ENCODE data around the gene TPGS2. TPM values are rescaled to one million over a fixed set of nuclear protein-coding genes. Genes with fewer than 3 reads are reported as not detected.

TPGS2 gene
- total and polyA plus RNA-seq, 2 donors = 44.6 to 83.5 TPM

DNA sequence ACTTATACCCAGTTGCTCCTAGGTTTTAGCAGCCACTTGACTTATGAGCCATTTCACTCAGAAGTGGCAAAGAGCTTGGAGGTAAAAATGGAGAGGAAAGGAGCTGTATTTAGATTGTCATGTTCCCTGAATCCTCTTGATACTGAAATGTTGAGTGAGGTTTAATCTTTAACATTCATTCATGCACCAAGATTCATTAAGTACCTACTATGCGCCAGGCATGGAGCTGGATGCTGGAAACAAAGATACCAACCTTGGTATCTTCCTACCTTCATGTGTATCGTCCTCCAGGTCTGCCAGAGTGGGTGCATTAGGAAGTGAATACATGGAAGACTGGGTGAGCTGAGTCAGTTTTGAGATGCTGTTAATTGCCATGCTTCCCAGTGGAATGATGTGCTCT lies 23.7 kb downstream of the TPGS2 start:
- no peaks in the 10 kb centered on the region for H3K9me3 ChIP-seq (ENCODE audit: control insufficient read depth in 2 of 2, insufficient read depth in 1 of 2, low read length in 1 of 2)
- WGBS = 100% methylated on average over 2 of the region's 2 CpGs
- no peak overlapping the region for H3K4me3 ChIP-seq (ENCODE audit: low read length in 2 of 2)
- DNase-seq (ENCODE audit: low read depth in 6 of 9, low spot score in 9 of 9) = no peak
- H3K27me3 ChIP-seq (ENCODE audit: control insufficient read depth in 2 of 2, insufficient read depth in 1 of 2, low read length in 1 of 2) = no peaks in the 10 kb centered on the region
- no peak overlapping the region for H3K27ac ChIP-seq (ENCODE audit: low read depth in 1 of 2, low read length in 1 of 2)
- peaks cover 41 to 72% of the 10 kb centered on the region in 2 donors for H3K36me3 ChIP-seq (ENCODE audit: control insufficient read depth in 2 of 2, insufficient read depth in 2 of 2, low read length in 1 of 2)
- H3K4me1 ChIP-seq (ENCODE audit: control insufficient read depth in 2 of 2, insufficient read depth in 2 of 2, low read length in 2 of 2) = no peaks in the 10 kb centered on the region

DNA sequence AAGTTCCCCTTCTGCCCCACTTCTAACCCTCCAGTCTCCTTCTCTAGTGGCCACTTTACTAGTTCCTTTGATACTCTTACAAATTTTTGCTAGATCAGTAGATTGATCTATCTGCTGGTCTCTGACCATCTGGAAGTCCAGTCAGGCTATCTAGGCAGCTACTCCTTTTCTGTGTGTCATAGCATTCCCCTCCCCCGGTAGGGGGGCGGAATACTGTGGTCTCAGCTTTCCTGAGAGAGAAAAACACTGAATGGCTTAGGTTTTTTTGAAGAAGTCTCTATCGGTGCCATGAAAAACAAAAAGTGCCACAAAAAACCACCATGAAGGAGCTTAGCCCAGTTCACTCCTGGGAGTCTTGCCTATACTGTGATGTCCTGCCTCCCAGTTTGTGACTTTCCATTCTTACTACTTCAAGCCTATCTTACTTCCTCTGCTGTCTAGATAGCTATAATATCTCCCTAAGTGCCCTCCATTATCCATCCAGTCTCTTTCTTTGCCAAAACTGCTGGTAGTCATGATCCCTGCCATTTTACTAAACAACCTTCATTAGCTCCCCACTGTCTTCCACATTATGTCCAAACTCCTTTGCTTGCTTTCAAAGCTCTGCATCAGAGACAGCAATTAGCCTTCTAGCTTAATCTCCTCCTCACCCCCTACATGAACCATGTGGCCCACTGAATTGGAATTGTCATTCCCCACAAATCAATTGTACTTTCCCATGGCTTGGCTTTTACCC lies 29.9 kb downstream of the TPGS2 start:
- Histone ChIP-seq H3K9me3 (ENCODE audit: control insufficient read depth in 2 of 2, insufficient read depth in 1 of 2, low read length in 1 of 2) (no peaks in the 10 kb centered on the region), H3K4me3 (ENCODE audit: low read length in 2 of 2) (no peak overlapping the region), H3K36me3 (ENCODE audit: control insufficient read depth in 2 of 2, insufficient read depth in 2 of 2, low read length in 1 of 2) (peaks cover 57 to 80% of the 10 kb centered on the region in 2 donors), H3K27me3 (ENCODE audit: control insufficient read depth in 2 of 2, insufficient read depth in 1 of 2, low read length in 1 of 2) (no peaks in the 10 kb centered on the region), H3K4me1 (ENCODE audit: control insufficient read depth in 2 of 2, insufficient read depth in 2 of 2, low read length in 2 of 2) (no peaks in the 10 kb centered on the region), H3K27ac (ENCODE audit: low read depth in 1 of 2, low read length in 1 of 2) (no peak overlapping the region)
- no peak for DNase-seq (ENCODE audit: low read depth in 6 of 9, low spot score in 9 of 9)
- WGBS = 96% methylated on average over 3 of the region's 3 CpGs

DNA sequence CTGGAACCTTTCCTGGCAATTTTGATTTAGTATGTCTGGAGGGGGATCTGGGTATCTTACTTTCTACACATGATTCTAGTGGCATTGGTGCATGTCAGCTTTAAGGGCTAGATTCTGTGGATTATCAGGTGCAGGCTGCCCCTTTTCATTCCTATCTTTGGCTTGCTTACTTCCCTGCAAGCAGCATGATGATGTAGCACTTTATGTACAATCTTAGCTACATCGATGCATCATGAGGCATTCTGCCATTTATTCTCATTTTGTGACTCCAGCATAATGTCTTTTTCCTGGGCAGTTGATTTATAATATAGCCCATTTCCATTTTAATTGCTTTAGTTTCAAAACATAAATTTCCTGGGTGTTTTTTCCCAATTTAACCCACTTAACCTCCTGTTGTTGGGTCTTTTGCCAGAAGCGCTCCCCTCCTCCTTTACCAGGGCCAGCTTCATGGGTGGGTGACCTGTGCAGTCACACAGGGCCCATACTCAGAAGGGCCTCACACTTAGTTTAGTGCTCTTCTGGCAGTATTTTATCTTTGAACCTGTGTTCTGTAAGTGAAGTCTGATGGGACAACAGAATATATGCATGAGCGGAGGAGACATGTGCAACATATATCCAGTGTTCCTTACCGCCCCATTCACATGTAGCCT lies 36.0 kb downstream of the TPGS2 start:
- H3K36me3 ChIP-seq (ENCODE audit: control insufficient read depth in 2 of 2, insufficient read depth in 2 of 2, low read length in 1 of 2) = peaks cover 53 to 62% of the 10 kb centered on the region in 2 donors
- no peak for DNase-seq (ENCODE audit: low read depth in 6 of 9, low spot score in 9 of 9)
- no peak overlapping the region for H3K4me3 ChIP-seq (ENCODE audit: low read length in 2 of 2)
- over 99% methylated on average over 4 of the region's 4 CpGs for WGBS
- no peaks in the 10 kb centered on the region for H3K9me3 ChIP-seq (ENCODE audit: control insufficient read depth in 2 of 2, insufficient read depth in 1 of 2, low read length in 1 of 2)
- no peaks in the 10 kb centered on the region for H3K27me3 ChIP-seq (ENCODE audit: control insufficient read depth in 2 of 2, insufficient read depth in 1 of 2, low read length in 1 of 2)
- no peak overlapping the region for H3K27ac ChIP-seq (ENCODE audit: low read depth in 1 of 2, low read length in 1 of 2)
- H3K4me1 ChIP-seq (ENCODE audit: control insufficient read depth in 2 of 2, insufficient read depth in 2 of 2, low read length in 2 of 2) = no peaks in the 10 kb centered on the region

DNA sequence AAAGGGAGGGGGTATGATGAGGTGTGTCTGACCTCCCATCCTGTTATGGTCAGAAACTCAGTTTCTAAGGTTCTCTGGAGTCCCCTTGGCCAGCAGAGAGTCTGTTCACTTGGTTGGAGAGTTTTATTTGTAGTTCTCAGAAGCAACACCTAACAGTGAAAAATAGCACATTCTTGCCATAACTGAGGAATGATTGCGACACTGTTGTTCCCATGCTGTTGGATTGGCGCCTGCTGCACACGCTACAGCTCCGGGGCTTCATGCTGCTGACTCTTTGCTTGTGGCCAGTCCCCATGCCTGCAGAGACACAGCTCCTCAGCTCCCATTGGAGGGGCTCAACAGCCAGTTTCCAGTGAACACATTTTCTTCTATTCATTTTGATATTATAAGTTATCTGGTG lies 42.1 kb downstream of the TPGS2 start:
- no peaks in the 10 kb centered on the region for H3K27me3 ChIP-seq (ENCODE audit: control insufficient read depth in 2 of 2, insufficient read depth in 1 of 2, low read length in 1 of 2)
- H3K9me3 ChIP-seq (ENCODE audit: control insufficient read depth in 2 of 2, insufficient read depth in 1 of 2, low read length in 1 of 2) = no peaks in the 10 kb centered on the region
- no peak for DNase-seq (ENCODE audit: low read depth in 6 of 9, low spot score in 9 of 9)
- no peaks in the 10 kb centered on the region for H3K4me1 ChIP-seq (ENCODE audit: control insufficient read depth in 2 of 2, insufficient read depth in 2 of 2, low read length in 2 of 2)
- 94% methylated on average over 4 of the region's 4 CpGs for WGBS
- H3K36me3 ChIP-seq (ENCODE audit: control insufficient read depth in 2 of 2, insufficient read depth in 2 of 2, low read length in 1 of 2) = peaks cover 22 to 26% of the 10 kb centered on the region in 2 donors
- no peak overlapping the region for H3K27ac ChIP-seq (ENCODE audit: low read depth in 1 of 2, low read length in 1 of 2)
- no peak overlapping the region for H3K4me3 ChIP-seq (ENCODE audit: low read length in 2 of 2)

DNA sequence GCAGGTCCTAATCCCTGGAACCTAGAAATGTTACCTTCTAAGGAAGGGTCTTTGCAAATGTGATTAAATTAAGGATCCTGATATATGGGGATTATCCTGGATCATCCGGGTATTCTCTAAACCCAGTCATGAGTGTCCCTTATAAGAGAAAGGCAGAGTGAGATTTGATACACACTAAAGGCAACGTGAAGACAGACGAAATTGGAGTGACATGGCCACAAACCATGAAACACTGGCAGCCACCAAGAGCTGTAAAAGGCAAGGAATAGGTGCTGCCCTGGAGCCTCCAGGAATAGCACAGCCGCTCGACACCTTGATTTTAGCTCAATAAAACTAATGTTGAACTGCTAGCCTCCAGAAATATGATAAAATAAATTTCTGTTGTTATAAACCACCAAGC lies 45.0 kb downstream of the TPGS2 start:
- no peaks in the 10 kb centered on the region for H3K27me3 ChIP-seq (ENCODE audit: control insufficient read depth in 2 of 2, insufficient read depth in 1 of 2, low read length in 1 of 2)
- no peaks in the 10 kb centered on the region for H3K4me1 ChIP-seq (ENCODE audit: control insufficient read depth in 2 of 2, insufficient read depth in 2 of 2, low read length in 2 of 2)
- no peak overlapping the region for H3K27ac ChIP-seq (ENCODE audit: low read depth in 1 of 2, low read length in 1 of 2)
- DNase-seq (ENCODE audit: low read depth in 6 of 9, low spot score in 9 of 9) = no peak
- no peaks in the 10 kb centered on the region for H3K9me3 ChIP-seq (ENCODE audit: control insufficient read depth in 2 of 2, insufficient read depth in 1 of 2, low read length in 1 of 2)
- no peak overlapping the region for H3K4me3 ChIP-seq (ENCODE audit: low read length in 2 of 2)
- WGBS = 99% methylated on average over 5 of the region's 5 CpGs
- H3K36me3 ChIP-seq (ENCODE audit: control insufficient read depth in 2 of 2, insufficient read depth in 2 of 2, low read length in 1 of 2) = peaks cover 8 to 11% of the 10 kb centered on the region in 2 donors

DNA sequence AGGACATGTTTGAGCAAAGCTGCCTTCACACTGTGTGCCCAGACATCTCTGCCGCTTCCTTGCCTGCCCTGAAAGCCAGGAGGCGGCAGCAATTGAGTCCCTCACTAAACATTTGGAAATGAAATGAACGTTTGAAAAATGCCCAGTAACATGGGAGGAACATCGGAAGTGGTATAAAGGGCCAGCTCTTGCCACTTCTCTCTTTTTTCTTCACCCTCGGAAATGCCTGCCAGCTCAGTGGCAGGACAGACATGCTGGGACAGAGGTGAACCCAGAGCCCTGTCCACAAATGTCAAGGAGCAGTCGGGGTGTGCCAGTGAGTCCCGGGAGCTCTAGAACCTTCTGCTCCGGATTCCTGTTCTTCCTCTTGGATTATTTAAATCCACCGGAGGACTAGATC lies 46.1 kb downstream of the TPGS2 start:
- peaks cover 7 to 8% of the 10 kb centered on the region in 2 donors for H3K36me3 ChIP-seq (ENCODE audit: control insufficient read depth in 2 of 2, insufficient read depth in 2 of 2, low read length in 1 of 2)
- WGBS = 89% methylated on average over 9 of the region's 9 CpGs
- H3K4me3 ChIP-seq (ENCODE audit: low read length in 2 of 2) = no peak overlapping the region
- H3K4me1 ChIP-seq (ENCODE audit: control insufficient read depth in 2 of 2, insufficient read depth in 2 of 2, low read length in 2 of 2) = no peaks in the 10 kb centered on the region
- no peak for DNase-seq (ENCODE audit: low read depth in 6 of 9, low spot score in 9 of 9)
- H3K27ac ChIP-seq (ENCODE audit: low read depth in 1 of 2, low read length in 1 of 2) = no peak overlapping the region
- H3K9me3 ChIP-seq (ENCODE audit: control insufficient read depth in 2 of 2, insufficient read depth in 1 of 2, low read length in 1 of 2) = no peaks in the 10 kb centered on the region
- no peaks in the 10 kb centered on the region for H3K27me3 ChIP-seq (ENCODE audit: control insufficient read depth in 2 of 2, insufficient read depth in 1 of 2, low read length in 1 of 2)

DNA sequence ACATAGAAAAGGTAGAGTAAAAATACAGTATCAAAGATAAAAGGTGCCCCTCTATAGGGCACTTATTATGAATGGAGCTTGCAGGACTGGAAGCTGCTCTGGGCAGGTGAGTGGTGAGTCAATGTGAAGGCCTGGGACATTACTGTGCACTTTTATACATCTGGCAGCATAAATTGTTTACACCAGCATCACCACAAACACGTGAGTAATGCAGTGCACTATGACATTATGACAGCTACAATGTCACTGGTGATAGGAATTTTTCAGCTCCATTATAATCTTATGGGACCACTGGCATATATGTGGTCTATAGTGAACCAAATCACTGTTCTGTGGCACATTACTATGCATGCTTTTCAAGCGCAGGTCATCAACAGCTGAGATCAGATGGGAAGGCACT lies 48.1 kb downstream of the TPGS2 start:
- no peak overlapping the region for H3K27ac ChIP-seq (ENCODE audit: low read depth in 1 of 2, low read length in 1 of 2)
- H3K4me1 ChIP-seq (ENCODE audit: control insufficient read depth in 2 of 2, insufficient read depth in 2 of 2, low read length in 2 of 2) = no peaks in the 10 kb centered on the region
- no peak overlapping the region for H3K4me3 ChIP-seq (ENCODE audit: low read length in 2 of 2)
- peaks cover 0 to 8% of the 10 kb centered on the region in 2 donors for H3K36me3 ChIP-seq (ENCODE audit: control insufficient read depth in 2 of 2, insufficient read depth in 2 of 2, low read length in 1 of 2)
- H3K27me3 ChIP-seq (ENCODE audit: control insufficient read depth in 2 of 2, insufficient read depth in 1 of 2, low read length in 1 of 2) = no peaks in the 10 kb centered on the region
- DNase-seq (ENCODE audit: low read depth in 6 of 9, low spot score in 9 of 9) = no peak
- WGBS = 96% methylated on average over 2 of the region's 2 CpGs
- H3K9me3 ChIP-seq (ENCODE audit: control insufficient read depth in 2 of 2, insufficient read depth in 1 of 2, low read length in 1 of 2) = no peaks in the 10 kb centered on the region

DNA sequence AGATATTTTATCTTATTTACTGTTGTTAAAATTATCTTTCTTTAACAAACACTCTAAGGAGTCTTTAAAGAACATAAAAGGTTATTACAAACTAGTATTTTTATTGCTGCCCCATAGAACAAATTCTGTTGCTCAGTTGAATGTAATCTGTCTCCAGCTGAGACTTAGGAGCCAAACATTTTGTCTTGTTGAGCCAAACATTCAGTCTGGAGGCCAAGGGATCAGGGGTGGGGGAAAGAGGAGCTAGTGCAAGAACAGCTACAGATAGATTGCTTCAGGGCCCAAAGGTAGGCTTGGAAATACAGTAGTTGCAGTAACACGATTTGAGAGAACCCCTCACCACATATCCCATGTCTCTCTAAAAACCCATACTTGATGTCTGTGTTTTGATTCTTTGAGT lies 51.2 kb downstream of the TPGS2 start:
- 100% methylated on average over 1 of the region's 1 CpG for WGBS
- H3K36me3 ChIP-seq (ENCODE audit: control insufficient read depth in 2 of 2, insufficient read depth in 2 of 2, low read length in 1 of 2) = peaks cover 0 to 4% of the 10 kb centered on the region in 2 donors
- H3K27me3 ChIP-seq (ENCODE audit: control insufficient read depth in 2 of 2, insufficient read depth in 1 of 2, low read length in 1 of 2) = no peaks in the 10 kb centered on the region
- H3K9me3 ChIP-seq (ENCODE audit: control insufficient read depth in 2 of 2, insufficient read depth in 1 of 2, low read length in 1 of 2) = no peaks in the 10 kb centered on the region
- no peak overlapping the region for H3K4me3 ChIP-seq (ENCODE audit: low read length in 2 of 2)
- no peak overlapping the region for H3K27ac ChIP-seq (ENCODE audit: low read depth in 1 of 2, low read length in 1 of 2)
- DNase-seq (ENCODE audit: low read depth in 6 of 9, low spot score in 9 of 9) = no peak
- no peaks in the 10 kb centered on the region for H3K4me1 ChIP-seq (ENCODE audit: control insufficient read depth in 2 of 2, insufficient read depth in 2 of 2, low read length in 2 of 2)

DNA sequence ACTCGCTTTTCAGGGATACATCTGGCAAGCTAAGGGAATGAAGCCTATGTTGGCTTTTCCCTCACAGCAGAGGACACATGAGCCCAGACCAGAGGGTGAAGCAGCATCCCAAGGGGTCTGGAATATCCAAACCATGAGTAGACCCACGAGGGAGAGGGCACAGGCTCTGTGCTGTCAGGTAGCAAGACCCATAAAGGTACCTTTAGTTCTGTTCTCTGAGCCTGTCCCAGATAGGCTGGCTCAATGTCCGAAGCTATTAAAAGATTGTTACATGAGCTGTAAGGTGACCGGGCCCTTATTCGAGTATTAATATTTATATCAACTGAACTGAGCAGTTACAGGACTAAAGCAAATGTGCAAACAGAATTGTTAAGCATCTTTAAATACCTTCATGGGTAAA lies 52.2 kb downstream of the TPGS2 start:
- Histone ChIP-seq H3K27me3 (ENCODE audit: control insufficient read depth in 2 of 2, insufficient read depth in 1 of 2, low read length in 1 of 2) (no peaks in the 10 kb centered on the region), H3K4me1 (ENCODE audit: control insufficient read depth in 2 of 2, insufficient read depth in 2 of 2, low read length in 2 of 2) (no peaks in the 10 kb centered on the region), H3K36me3 (ENCODE audit: control insufficient read depth in 2 of 2, insufficient read depth in 2 of 2, low read length in 1 of 2) (peaks cover 0 to 4% of the 10 kb centered on the region in 2 donors), H3K27ac (ENCODE audit: low read depth in 1 of 2, low read length in 1 of 2) (no peak overlapping the region), H3K9me3 (ENCODE audit: control insufficient read depth in 2 of 2, insufficient read depth in 1 of 2, low read length in 1 of 2) (no peaks in the 10 kb centered on the region), H3K4me3 (ENCODE audit: low read length in 2 of 2) (no peak overlapping the region)
- no peak for DNase-seq (ENCODE audit: low read depth in 6 of 9, low spot score in 9 of 9)
- WGBS = 97% methylated on average over 5 of the region's 5 CpGs

Measured in thymus (tissue), 11 donors.